ENCODE results near the gene RAB11FIP4. TPM values are rescaled to one million over a fixed set of nuclear protein-coding genes. Genes with fewer than 3 reads are reported as not detected.
A peak's percentile ranks its signal among the peaks of the same experiment; 100 is the strongest.

Gene RAB11FIP4
- total and polyA plus RNA-seq, 12 donors = 1.6 to 13.9 (median 8.4) TPM

DNA sequence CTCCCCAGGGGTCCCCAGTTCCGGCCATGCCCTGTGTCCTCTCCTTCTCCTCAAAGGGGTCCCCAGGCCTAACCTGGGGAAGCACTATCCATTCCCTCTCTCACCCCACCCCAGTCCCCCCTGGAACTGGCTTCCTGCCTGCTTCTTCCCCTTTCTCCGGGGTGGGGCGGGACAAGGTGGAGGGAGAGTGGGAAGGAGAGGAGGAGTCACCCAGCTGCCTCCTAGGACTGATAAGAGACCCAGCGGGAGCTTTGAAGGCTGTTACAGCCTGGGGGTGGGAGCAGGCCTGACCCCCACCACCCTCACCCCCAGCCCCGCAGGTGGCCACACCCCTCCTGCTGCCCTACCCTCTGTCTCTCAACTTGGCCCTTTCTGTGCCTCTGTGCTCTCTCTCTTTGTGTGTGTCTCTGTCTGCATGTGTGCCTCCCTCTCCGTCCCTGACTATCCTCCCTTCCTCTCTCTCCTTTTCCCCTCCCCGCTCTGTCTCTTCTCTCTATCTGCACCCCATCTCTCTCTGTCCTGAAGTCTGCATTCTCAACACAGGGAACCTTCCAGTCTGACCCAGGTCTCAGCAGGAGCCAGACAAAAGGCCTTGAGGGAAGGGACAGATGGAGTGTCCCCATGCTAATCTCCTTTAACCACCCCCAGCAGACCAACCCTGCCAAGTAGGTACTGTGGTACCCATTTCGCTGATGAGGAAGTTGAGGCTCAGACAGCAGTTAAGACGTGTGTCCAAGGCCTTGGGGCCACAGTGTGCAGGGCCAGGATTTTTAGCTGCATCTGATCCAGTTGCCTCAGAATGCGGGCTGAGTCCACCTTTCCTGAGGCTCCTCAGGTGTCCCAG, 66.1 kb downstream of the RAB11FIP4 start:
- DNase-seq = no peak
- WGBS, 2 donors = 61 to 64% methylated on average over 10 of the region's 10 CpGs
- TF ChIP-seq, protein P1, sequence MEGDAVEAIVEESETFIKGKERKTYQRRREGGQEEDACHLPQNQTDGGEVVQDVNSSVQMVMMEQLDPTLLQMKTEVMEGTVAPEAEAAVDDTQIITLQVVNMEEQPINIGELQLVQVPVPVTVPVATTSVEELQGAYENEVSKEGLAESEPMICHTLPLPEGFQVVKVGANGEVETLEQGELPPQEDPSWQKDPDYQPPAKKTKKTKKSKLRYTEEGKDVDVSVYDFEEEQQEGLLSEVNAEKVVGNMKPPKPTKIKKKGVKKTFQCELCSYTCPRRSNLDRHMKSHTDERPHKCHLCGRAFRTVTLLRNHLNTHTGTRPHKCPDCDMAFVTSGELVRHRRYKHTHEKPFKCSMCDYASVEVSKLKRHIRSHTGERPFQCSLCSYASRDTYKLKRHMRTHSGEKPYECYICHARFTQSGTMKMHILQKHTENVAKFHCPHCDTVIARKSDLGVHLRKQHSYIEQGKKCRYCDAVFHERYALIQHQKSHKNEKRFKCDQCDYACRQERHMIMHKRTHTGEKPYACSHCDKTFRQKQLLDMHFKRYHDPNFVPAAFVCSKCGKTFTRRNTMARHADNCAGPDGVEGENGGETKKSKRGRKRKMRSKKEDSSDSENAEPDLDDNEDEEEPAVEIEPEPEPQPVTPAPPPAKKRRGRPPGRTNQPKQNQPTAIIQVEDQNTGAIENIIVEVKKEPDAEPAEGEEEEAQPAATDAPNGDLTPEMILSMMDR (IDR thresholded peaks at IDR 0.05) = no peak
- Histone ChIP-seq H3K4me1 (peaks cover 0 to 11% (median 0%) of the 10 kb centered on the region in 9 donors), H3K27ac (no peak overlapping the region), H3K36me3 (no peaks in the 10 kb centered on the region), H3K4me3 (no peak overlapping the region), H3K27me3 (no peaks in the 10 kb centered on the region), H3K9me3 (no peaks in the 10 kb centered on the region)
- peak in 1 of 8 donors; percentile 19 for ATAC-seq
- intact Hi-C loops (cut with DNase I) = no loop called here

DNA sequence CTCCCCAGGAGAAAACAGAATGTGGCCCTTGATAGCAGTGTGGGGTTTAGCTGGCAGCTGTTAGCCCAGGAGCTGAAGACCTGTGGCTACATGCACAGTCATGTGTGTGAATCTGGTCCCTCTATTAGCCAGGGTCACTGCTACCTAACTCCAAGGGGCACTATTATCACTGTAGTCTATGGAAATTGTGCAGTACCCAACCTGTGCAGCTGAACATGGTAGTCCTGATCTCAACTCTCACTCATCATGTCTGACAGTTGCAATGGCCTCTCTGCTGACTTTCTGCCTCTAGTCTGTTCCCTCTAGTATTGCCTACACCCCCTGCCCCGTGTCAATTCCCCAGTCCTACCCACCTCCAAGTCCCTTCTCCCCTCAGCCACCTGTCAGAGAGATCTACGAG, 67.4 kb downstream of the RAB11FIP4 start:
- DNase-seq (no peak), ATAC-seq (no peak)
- H3K36me3 ChIP-seq = no peaks in the 10 kb centered on the region
- H3K4me3 ChIP-seq = no peak overlapping the region
- no peaks in the 10 kb centered on the region for H3K27me3 ChIP-seq
- no peak overlapping the region for H3K27ac ChIP-seq
- H3K4me1 ChIP-seq = peaks cover 0 to 8% (median 0%) of the 10 kb centered on the region in 9 donors
- TF ChIP-seq, protein P1 (IDR thresholded peaks at IDR 0.05) = no peak
- intact Hi-C loops (cut with DNase I) = no loop called here
- no peaks in the 10 kb centered on the region for H3K9me3 ChIP-seq
- 75 to 76% methylated on average over 2 of the region's 2 CpGs for WGBS, 2 donors

DNA sequence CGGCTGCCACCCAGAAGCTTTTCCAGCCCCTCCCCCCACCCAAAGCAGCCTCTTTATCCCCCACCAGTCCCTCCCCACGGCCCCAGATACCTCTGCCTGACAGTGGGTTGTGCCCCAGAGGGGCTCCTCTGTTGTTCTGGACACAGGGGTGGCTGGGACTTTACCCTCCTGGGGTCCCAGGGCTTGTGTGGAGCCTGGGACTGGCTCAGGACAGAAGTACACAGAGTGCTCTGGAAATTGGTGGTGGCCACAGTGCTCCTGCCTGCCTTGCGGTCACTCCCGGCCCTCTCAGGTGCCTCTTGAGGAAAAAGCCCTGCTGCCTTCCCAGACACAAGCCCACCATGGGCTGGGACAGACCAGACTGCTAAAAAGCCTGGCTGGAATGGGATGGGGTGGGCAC, 68.2 kb downstream of the RAB11FIP4 start:
- ATAC-seq = no peak
- Histone ChIP-seq H3K27ac (no peak overlapping the region), H3K27me3 (no peaks in the 10 kb centered on the region), H3K9me3 (no peaks in the 10 kb centered on the region), H3K4me1 (peaks cover 0 to 8% (median 0%) of the 10 kb centered on the region in 9 donors), H3K4me3 (no peak overlapping the region), H3K36me3 (no peaks in the 10 kb centered on the region)
- TF ChIP-seq, protein P1 (IDR thresholded peaks at IDR 0.05) = no peak
- no peak for DNase-seq
- 56 to 57% methylated on average over 4 of the region's 4 CpGs for WGBS, 2 donors
- intact Hi-C loops (cut with DNase I) = no loop called here

DNA sequence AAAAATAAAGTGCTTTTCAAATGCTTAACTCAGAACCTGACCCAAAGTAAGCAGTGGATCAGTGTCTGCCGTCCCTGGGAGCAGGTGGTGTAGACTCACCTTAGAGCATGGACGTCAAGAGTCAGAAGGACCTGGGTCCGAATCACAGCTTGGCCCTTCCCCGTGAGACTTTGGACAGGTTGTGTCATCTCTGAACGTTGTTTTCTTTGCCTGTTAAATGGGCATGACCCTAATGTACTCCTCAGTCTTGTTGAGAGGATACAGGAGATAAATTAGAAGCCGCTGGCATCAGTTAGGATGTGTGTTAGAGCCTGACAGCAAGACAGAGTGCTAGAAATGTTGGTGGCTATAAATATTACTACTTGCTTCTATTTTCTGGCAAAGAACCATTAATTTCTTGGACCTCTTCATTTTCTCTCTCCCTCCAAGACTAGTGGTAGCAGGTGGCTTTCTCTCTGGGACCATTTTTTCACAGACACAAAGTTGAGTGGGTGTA, 68.8 kb downstream of the RAB11FIP4 start:
- no peaks in the 10 kb centered on the region for H3K27me3 ChIP-seq
- 57 to 62% methylated on average over 6 of the region's 6 CpGs for WGBS, 2 donors
- intact Hi-C loops (cut with DNase I) = no loop called here
- peaks cover 0 to 8% (median 0%) of the 10 kb centered on the region in 9 donors for H3K4me1 ChIP-seq
- DNase-seq = no peak
- H3K9me3 ChIP-seq = no peaks in the 10 kb centered on the region
- H3K36me3 ChIP-seq = no peaks in the 10 kb centered on the region
- TF ChIP-seq, protein P1 (IDR thresholded peaks at IDR 0.05) = no peak
- H3K27ac ChIP-seq = no peak overlapping the region
- no peak for ATAC-seq
- no peak overlapping the region for H3K4me3 ChIP-seq

Data from heart right ventricle (tissue), 16 donors.